Activated T-helper 2 cell treated with anti-CD3 and anti-CD28 coated beads, Interferon-gamma antibody, Interleukin-2, Interleukin-4, amounts not matched to agents 10 μg/mL and 5 μg/mL and 100 μg/mL, durations not matched to agents 14 hours and 24 hours and 36 hours (primary cell): Measurements from ENCODE around the gene ALDH18A1. TPM values are rescaled to one million over a fixed set of nuclear protein-coding genes. Genes with fewer than 3 reads are reported as not detected.
"Not testable (repeated sequence)": the region's sequence is repeated elsewhere in the genome, so short reads cannot be mapped to it uniquely, and the experiment has no call there.

Experiments
- DNase-seq: peaks from one replicate; pipeline ENCODE4 v3.0.0; 2021; ENCODE audit warnings: low spot score
- H3K27ac Mint-ChIP-seq: one replicate; pipeline ENCODE4 v1.8.0; 2021; ENCODE audit warnings: mixed read lengths
- H3K27me3 Mint-ChIP-seq: one replicate; pipeline ENCODE4 v1.8.0; 2021; ENCODE audit warnings: low read depth, mixed read lengths
- H3K36me3 Mint-ChIP-seq: one replicate; pipeline ENCODE4 v1.8.0; 2021; ENCODE audit warnings: low read depth, mixed read lengths
- H3K4me1 Mint-ChIP-seq: one replicate; pipeline ENCODE4 v1.8.0; 2021; ENCODE audit warnings: low read depth, mixed read lengths
- H3K4me3 Mint-ChIP-seq: one replicate; pipeline ENCODE4 v1.8.0; 2021; ENCODE audit warnings: low read depth, mild to moderate bottlenecking, moderate library complexity, mixed read lengths
- H3K9me3 Mint-ChIP-seq: one replicate; pipeline ENCODE4 v1.8.0; 2021; ENCODE audit warnings: mixed read lengths
- intact Hi-C: fragments of 100-400 bp; cut with micrococcal nuclease; formaldehyde crosslinking; loops from one replicate; pipeline ENCODE4 v1.15.1; 2023
- total RNA-seq: library from RNA; stranded (reverse); gene quantifications from 2 replicates; pipeline ENCODE4 v1.2.3, GENCODE V29; 2022

ALDH18A1 gene
- total RNA-seq, 1 donor from 2014 or later: 127 TPM

DNA sequence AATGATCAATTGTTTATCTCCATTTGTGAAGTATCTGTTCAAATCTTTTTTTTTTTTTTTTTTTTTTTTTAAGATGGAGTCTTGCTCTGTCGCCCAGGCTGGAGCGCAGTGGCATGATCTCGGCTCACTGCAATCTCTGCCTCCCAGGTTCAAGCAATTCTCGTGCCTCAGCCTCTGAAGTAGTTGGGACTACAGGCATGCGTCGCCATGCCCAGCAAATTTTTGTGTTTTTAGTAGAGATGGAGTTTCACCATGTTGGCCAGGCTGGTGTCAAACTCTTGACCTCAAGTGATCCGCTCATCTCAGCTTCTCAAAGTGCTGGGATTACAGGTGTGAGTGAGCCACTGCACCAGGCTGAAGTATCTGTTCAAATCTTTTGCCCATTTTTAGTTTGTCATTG, 16.1 kb upstream of the ALDH18A1 start:
- H3K27me3 Mint-ChIP-seq, H3K9me3 Mint-ChIP-seq, H3K4me1 Mint-ChIP-seq, DNase-seq, H3K4me3 Mint-ChIP-seq, intact Hi-C loops, H3K27ac Mint-ChIP-seq: not testable (repeated sequence)
- peaks cover 56% of the 10 kb centered on the region for H3K36me3 Mint-ChIP-seq

DNA sequence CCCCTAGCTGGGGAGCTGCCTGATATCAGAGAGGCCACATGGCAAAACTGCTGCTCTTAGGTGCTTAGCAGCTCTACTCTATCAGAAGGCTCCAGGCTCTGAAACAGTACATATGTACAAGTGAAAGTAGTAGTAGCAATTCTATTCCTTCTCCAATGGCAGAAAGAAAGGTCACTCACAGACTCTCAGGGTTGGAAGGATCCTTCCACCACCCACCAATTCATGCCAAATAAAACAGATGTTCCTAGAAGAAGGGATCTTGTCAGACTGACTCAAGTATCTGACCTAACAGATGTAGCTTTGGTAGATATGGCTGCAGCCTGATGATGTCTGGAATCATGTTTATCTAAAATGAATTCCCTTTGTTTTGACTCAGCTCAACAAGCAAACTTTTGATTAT, 8.0 kb upstream of the ALDH18A1 start:
- Mint-ChIP-seq H3K27ac (no peak overlapping the region), H3K4me3 (no peak overlapping the region), H3K36me3 (peaks cover 42% of the 10 kb centered on the region), H3K4me1 (no peaks in the 10 kb centered on the region), H3K27me3 (no peaks in the 10 kb centered on the region), H3K9me3 (no peaks in the 10 kb centered on the region)
- intact Hi-C loops: no loop called here
- no peak for DNase-seq

DNA sequence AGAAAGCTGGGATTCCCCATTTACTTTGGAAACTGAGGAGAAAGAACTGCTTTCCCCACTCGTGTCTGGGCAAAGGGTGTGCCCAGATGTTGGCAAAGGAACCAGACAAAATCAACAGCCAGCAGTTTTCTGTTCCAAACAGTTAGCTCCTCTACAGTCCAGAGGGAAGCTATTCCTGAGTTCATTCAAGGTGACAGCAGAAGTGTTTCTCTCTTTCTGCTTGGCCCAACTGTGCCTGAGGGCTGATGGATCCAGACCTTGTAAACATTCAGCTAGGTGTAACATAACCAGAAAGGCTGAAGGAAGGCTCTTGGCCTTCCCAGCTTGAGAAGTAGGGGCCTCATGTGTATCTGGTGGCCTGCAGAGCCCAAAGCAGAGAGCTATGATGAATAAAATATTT, 7.0 kb upstream of the ALDH18A1 start:
- peaks cover under 1% of the 10 kb centered on the region for H3K4me1 Mint-ChIP-seq
- H3K27me3 Mint-ChIP-seq: no peaks in the 10 kb centered on the region
- intact Hi-C loops: no loop called here
- no peak overlapping the region for H3K27ac Mint-ChIP-seq
- peaks cover 1% of the 10 kb centered on the region for H3K9me3 Mint-ChIP-seq
- no peak for DNase-seq
- H3K4me3 Mint-ChIP-seq: no peak overlapping the region
- H3K36me3 Mint-ChIP-seq: peaks cover 33% of the 10 kb centered on the region

DNA sequence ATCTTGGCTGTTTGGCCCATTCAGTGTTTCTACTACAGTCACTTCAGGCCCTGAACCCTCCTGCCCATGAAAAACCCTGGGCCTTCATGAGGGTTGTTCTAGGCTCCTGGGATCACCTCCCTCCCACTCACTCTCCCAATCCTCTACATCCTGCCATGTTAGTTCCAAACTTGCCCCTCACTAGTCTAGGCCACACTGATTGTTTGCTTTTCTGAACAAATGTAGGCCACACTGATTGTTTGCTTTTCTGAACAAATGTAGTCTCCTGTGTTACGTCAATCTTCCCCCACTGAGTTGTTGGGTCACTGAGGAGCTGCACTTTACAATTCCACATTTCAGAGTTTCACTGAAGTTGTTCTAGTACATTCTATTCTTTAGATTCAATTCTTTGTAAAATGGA, 5.3 kb upstream of the ALDH18A1 start:
- peaks cover 8% of the 10 kb centered on the region for H3K9me3 Mint-ChIP-seq
- H3K27ac Mint-ChIP-seq: no peak overlapping the region
- no peak overlapping the region for H3K4me3 Mint-ChIP-seq

DNA sequence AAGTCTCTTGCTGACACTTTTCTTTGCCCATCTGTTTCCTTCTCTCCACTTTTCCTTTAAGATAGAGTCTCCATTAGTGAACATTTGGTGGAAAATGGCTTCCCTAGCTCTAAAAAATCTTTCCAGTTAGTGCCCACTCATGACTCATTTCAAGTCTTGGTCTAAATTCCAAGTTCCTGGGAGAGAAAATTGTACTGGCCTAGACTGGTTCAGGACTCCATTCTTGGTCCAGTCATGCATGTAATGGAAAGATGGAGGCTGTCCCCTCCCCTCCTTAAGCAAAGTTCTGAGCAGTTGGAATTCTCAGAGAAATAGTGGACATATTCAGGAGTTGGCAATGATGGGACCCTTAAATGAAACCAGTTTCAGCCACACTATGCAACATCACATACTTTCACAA, 3.8 kb upstream of the ALDH18A1 start:
- no peak overlapping the region for H3K4me3 Mint-ChIP-seq
- peaks cover 8% of the 10 kb centered on the region for H3K9me3 Mint-ChIP-seq

More for the DNA sequence above, 5.3 kb upstream of the ALDH18A1 start:
- intact Hi-C loops: no loop called here
- DNase-seq: no peak
- H3K27me3 Mint-ChIP-seq: no peaks in the 10 kb centered on the region
- H3K36me3 Mint-ChIP-seq: peaks cover 22% of the 10 kb centered on the region
- peaks cover 4% of the 10 kb centered on the region for H3K4me1 Mint-ChIP-seq

DNA sequence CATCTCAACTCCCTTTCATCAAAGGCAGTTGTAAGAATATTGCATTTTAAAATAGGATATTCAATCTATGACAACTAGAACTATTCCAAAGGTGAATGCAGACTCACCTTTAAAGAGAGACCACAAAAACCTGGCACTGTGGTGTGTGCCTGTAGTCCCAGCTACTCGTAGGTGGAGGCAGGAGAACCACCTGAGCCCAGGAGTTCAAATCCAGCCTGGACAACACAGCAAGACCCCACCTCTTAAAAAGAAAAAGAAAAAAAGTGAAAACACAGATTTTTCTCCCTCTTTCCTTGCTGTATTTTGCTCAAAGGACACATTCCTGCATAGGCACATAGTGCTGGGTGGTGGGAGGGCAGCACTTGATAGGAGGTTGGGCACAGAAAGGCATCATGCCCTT, 739 bp upstream of the ALDH18A1 start:
- Mint-ChIP-seq H3K27me3 (no peaks in the 10 kb centered on the region), H3K4me3 (peak overlapping the region; percentile 97), H3K36me3 (peaks cover 29% of the 10 kb centered on the region), H3K4me1 (peaks cover 17% of the 10 kb centered on the region), H3K27ac (no peak overlapping the region), H3K9me3 (peaks cover 18% of the 10 kb centered on the region)
- no peak for DNase-seq
- intact Hi-C loops: loop anchor here (10.0 kb wide), 2 partner anchors 422 to 1952 kb away; partner anchors contain the start of gene FRA10AC1

More for the DNA sequence above, 3.8 kb upstream of the ALDH18A1 start:
- Mint-ChIP-seq H3K27ac (no peak overlapping the region), H3K27me3 (no peaks in the 10 kb centered on the region), H3K4me1 (peaks cover 11% of the 10 kb centered on the region), H3K36me3 (peaks cover 20% of the 10 kb centered on the region)
- DNase-seq: no peak
- intact Hi-C loops: no loop called here

DNA sequence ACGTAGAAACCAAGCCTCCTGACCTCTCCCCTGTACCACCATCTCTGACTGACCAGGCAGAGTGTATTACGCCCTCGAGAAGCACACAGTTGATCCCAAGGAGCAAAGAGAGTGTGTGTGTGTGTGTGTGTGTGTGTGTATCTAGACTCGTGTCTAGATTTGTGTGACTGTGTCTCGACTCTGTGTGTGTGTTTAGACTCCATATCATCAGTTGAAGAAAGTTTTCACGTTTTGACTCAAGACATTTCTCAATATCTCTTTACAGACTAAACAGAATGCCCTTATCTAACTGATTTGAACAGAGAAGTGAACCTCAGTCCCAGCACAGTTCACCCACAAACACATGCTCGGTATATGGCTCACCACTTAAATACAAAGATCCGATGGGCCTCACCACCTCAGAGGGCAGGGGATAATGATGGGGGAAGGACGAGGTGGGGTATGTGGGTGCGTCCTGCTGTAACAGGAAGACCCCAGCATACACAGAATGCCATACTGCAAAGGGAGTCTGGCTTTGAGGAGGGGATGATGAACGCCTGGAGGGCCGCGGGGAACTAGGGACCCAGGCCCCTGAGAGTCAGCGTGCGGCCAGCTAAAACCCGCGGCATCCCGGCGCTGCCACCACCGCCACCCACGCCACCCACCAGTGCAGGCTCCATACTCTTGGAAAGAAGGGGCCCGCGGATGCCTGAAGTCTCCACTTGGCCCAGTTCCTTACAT, 780 bp downstream of the ALDH18A1 start:
- Mint-ChIP-seq H3K9me3 (peaks cover 31% of the 10 kb centered on the region), H3K27ac (peak overlapping the region; percentile 97), H3K27me3 (no peaks in the 10 kb centered on the region), H3K36me3 (peaks cover 45% of the 10 kb centered on the region), H3K4me1 (peaks cover 18% of the 10 kb centered on the region), H3K4me3 (peak overlapping the region; percentile 97)
- peak; percentile 10 for DNase-seq
- intact Hi-C loops: loop anchor here (1.0 to 10.0 kb wide), 3 partner anchors 39 to 1951 kb away; partner anchors contain the start of gene FRA10AC1

DNA sequence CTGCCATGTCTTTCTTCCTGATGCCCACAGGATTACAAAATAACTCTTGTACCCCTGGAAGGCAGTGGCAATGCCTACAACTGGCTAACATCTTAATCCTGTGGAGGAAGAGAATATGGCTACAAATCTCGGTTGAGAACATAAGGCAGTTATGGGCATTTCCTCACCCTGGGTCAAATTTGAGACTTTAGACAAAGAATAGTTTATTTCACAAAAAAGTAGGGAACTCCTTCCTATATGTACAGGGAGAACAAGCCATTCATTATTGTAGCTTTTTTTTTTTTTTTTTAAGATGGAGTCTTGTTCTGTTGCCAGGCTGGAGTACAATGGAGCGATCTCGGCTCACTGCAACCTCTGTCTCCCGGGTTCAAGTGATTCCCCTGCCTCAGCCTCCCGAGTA, 2.6 kb downstream of the ALDH18A1 start:
- intact Hi-C loops: loop anchor here (10.0 kb wide), 2 partner anchors 419 to 1949 kb away; partner anchors contain the start of gene FRA10AC1
- no peaks in the 10 kb centered on the region for H3K27me3 Mint-ChIP-seq
- H3K9me3 Mint-ChIP-seq: peaks cover 31% of the 10 kb centered on the region
- DNase-seq: no peak
- H3K4me3 Mint-ChIP-seq: no peak overlapping the region
- peaks cover 58% of the 10 kb centered on the region for H3K36me3 Mint-ChIP-seq
- no peak overlapping the region for H3K27ac Mint-ChIP-seq
- peaks cover 19% of the 10 kb centered on the region for H3K4me1 Mint-ChIP-seq

DNA sequence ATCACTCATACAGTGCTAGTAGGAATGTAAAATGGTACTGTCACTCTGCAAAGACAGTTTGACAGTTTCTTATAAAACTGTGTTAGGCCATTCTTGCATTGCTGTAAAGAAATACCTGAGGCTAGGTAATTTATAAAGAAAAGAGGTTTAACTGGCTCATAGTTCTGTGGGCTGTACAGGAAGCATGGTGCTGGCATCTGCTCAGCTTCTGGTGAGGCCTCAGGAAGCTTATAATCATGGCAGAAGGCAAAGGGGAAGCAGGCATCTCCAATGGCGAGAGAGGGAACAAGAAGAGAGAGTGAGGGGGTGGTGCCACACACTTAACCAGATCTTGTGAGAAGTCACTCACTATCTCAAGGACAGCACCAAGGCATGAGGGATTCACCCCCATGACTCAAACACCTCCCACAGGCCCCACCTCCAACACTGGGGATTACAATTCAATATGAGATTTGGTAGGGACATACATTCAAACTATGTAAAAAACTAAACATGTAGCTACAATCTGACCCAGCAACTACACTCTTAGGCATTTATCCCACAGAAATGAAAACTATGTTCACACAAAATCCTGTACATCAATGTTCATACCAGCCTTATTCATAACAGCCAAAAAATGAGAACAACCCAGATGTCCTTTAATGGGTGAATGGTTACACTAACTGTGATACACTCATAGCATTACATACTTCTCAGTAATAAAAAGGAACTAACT, 5.0 kb downstream of the ALDH18A1 start:
- H3K27me3 Mint-ChIP-seq: no peaks in the 10 kb centered on the region
- H3K4me3 Mint-ChIP-seq: no peak overlapping the region
- peaks cover 24% of the 10 kb centered on the region for H3K9me3 Mint-ChIP-seq
- intact Hi-C loops: loop anchor here (10.0 kb wide), 2 partner anchors 417 to 1947 kb away; partner anchors contain the start of gene FRA10AC1
- peaks cover 76% of the 10 kb centered on the region for H3K36me3 Mint-ChIP-seq
- no peak for DNase-seq
- no peak overlapping the region for H3K27ac Mint-ChIP-seq
- H3K4me1 Mint-ChIP-seq: peaks cover 26% of the 10 kb centered on the region

DNA sequence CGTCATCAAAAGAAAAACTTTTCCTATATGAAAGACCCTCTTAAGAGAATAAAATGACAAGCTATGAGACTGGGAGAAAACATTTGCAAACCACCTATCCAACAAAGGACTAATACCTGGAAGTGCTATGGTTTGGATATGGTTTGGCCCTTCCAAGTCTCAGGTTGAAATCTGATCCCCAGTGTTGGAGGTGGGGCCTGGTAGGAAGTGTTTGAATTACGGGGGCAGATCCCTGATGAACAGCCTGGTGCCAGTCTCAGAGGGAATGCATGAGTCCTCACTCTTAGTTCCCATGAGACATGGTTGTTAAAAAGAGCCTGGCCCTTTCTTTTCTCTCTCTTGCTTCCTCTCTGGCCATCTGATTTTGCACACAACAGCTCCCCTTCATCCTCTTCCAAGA, 6.3 kb downstream of the ALDH18A1 start:
- intact Hi-C loops: loop anchor here (10.0 kb wide), 2 partner anchors 415 to 1945 kb away; partner anchors contain the start of gene FRA10AC1
- Mint-ChIP-seq H3K9me3 (peaks cover 24% of the 10 kb centered on the region), H3K4me3 (no peak overlapping the region), H3K36me3 (peaks cover 79% of the 10 kb centered on the region), H3K4me1 (peaks cover 28% of the 10 kb centered on the region), H3K27me3 (no peaks in the 10 kb centered on the region), H3K27ac (no peak overlapping the region)
- no peak for DNase-seq

DNA sequence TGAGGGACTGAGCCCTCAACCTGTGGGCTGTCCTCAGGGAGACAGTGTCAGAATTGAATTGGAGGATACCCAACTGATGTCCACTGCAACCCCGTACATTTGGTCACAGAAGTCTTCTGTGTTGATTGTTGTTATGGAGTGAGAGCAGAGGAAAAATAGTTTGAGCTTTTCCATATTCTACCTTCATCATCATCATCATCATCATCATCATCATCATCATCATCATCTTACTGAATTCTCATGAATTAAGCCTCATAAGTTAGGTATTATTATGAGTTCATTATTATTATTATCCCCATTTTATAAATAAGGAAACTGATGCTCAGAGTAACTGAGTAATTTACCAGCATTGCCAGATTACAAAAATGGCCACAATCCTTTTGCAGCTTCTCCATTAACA, 8.4 kb downstream of the ALDH18A1 start:
- Mint-ChIP-seq H3K9me3 (peaks cover 18% of the 10 kb centered on the region), H3K4me3 (no peak overlapping the region), H3K36me3 (peaks cover 82% of the 10 kb centered on the region), H3K27ac (no peak overlapping the region), H3K4me1 (peaks cover 35% of the 10 kb centered on the region), H3K27me3 (no peaks in the 10 kb centered on the region)
- no peak for DNase-seq
- intact Hi-C loops: no loop called here

DNA sequence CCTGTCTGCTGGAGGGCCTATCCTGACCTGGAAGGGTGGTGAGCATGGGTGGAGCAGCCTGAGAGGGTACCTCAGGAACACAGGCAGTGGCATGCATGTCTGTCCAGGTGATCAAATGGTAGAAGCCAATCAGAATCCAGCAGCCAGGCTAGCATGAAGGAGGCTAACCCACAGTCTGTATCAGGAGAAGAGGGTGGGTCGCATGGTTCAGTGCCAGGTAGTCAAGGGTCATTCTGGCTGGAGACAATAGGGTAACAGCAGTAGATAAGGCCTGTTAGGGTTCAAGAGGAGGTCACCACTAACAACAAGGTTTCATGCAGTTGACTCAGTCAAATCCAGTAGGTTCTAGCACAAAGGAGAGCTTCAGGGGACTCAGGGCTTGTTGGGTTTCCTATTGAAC, 10.4 kb downstream of the ALDH18A1 start:
- H3K36me3 Mint-ChIP-seq: peaks cover 75% of the 10 kb centered on the region
- intact Hi-C loops: no loop called here
- no peak overlapping the region for H3K4me3 Mint-ChIP-seq
- no peak overlapping the region for H3K27ac Mint-ChIP-seq
- no peak for DNase-seq
- peaks cover 30% of the 10 kb centered on the region for H3K4me1 Mint-ChIP-seq
- H3K27me3 Mint-ChIP-seq: no peaks in the 10 kb centered on the region
- peaks cover 3% of the 10 kb centered on the region for H3K9me3 Mint-ChIP-seq

DNA sequence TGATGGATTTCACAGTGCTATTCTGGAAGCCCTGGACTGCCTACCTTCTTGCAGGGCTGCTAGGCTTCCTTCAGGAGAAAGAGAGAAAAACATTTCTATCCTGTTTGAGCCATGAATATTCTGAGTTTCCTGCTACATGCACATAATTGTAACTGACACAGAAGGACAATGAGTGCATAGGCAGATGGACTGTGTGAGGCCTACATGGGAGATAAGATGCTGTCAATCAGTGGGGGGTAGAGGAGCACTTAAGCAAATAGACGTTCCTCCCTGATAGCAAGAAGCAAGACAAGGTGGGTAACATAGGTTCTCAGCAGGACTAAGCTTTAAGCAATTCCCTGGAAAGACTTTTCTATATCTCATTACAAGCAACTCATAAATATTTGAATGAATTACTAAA, 11.6 kb downstream of the ALDH18A1 start:
- no peak overlapping the region for H3K4me3 Mint-ChIP-seq
- H3K27me3 Mint-ChIP-seq: no peaks in the 10 kb centered on the region
- intact Hi-C loops: no loop called here

More for the DNA sequence above, 11.6 kb downstream of the ALDH18A1 start:
- Mint-ChIP-seq H3K36me3 (peaks cover 75% of the 10 kb centered on the region), H3K4me1 (peaks cover 30% of the 10 kb centered on the region), H3K9me3 (no peaks in the 10 kb centered on the region), H3K27ac (no peak overlapping the region)
- no peak for DNase-seq
